HL-60 (cell line): ENCODE data around the gene CRELD2.

ENCODE experiments used
- DNase-seq, 2 experiments: peaks; one replicate each; pipeline ENCODE4 v3.0.0-alpha.2; 2010 to 2020; ENCODE audit warnings: low read depth in 1 of 2, low spot score in 1 of 2
- H3K27ac ChIP-seq: fragments of 250-450 bp; sonication (Bioruptor Pico); replicated peaks from 2 replicates; pipeline ENCODE4 v1.5.1; 2020; ENCODE audit warnings: mild to moderate bottlenecking, moderate library complexity
- H3K27me3 ChIP-seq: fragments of 250-450 bp; sonication (Bioruptor Pico); 2 replicates; pipeline ENCODE4 v1.5.1; 2021; ENCODE audit warnings: mild to moderate bottlenecking, moderate library complexity; ENCODE audit not compliant: insufficient read depth, poor library complexity, severe bottlenecking
- H3K4me3 ChIP-seq: replicated peaks from 2 replicates; pipeline ENCODE4 v1.5.1; 2011; ENCODE audit warnings: mild to moderate bottlenecking, control low read depth, low read length; ENCODE audit not compliant: insufficient read depth
- CTCF ChIP-seq: IDR thresholded peaks from one replicate; pipeline ENCODE4 v1.5.1; 2011; ENCODE audit warnings: low read length, control low read depth, inconsistent platforms; ENCODE audit not compliant: insufficient read depth
- GABPA ChIP-seq: IDR thresholded peaks from 2 replicates; pipeline ENCODE4 v1.6.1; 2012; ENCODE audit warnings: low read depth
- POLR2AphosphoS5 ChIP-seq: IDR thresholded peaks from 2 replicates; pipeline ENCODE4 v1.6.1; 2012; ENCODE audit warnings: low read depth
- REST ChIP-seq: IDR thresholded peaks from 2 replicates; pipeline ENCODE4 v1.6.1; 2012; ENCODE audit warnings: low read depth; ENCODE audit not compliant: insufficient replicate concordance
- SPI1 ChIP-seq: IDR thresholded peaks from 2 replicates; pipeline ENCODE4 v1.6.1; 2012; ENCODE audit warnings: low read depth, mild to moderate bottlenecking, borderline replicate concordance

CRELD2 gene

GRCh38 chr22:49906071-49906798 lies 12.2 kb upstream of the CRELD2 start:
- Histone ChIP-seq H3K4me3 (no peak overlapping the region), H3K27ac (no peak overlapping the region), H3K27me3 (no peaks in the 10 kb centered on the region)
- TF ChIP-seq REST: no peak
- DNase-seq: no peak

- Histone ChIP-seq H3K27ac (no peak overlapping the region), H3K27me3 (no peaks in the 10 kb centered on the region), H3K4me3 (no peak overlapping the region)
- TF ChIP-seq REST (no peak), SPI1 (no peak), GABPA (no peak), POLR2AphosphoS5 (no peak), CTCF (no peak)
- no peak for DNase-seq
Observed at GRCh38 chr22:49906799-49907290, 11.6 kb upstream of the CRELD2 start.

GRCh38 chr22:49907807-49908206 lies 10.6 kb upstream of the CRELD2 start:
- TF ChIP-seq REST: no peak
- peak; percentile 37; the same call in 1 of the 2 replicates for TF ChIP-seq POLR2AphosphoS5
- Histone ChIP-seq H3K27me3 (no peaks in the 10 kb centered on the region), H3K27ac (no peak overlapping the region), H3K4me3 (no peak overlapping the region)
- DNase-seq: no peak

- DNase-seq: no peak
- TF ChIP-seq SPI1 (no peak), GABPA (no peak), CTCF (no peak), POLR2AphosphoS5 (no peak), REST (no peak)
- no peak overlapping the region for H3K4me3 ChIP-seq
- no peak overlapping the region for H3K27ac ChIP-seq
- no peaks in the 10 kb centered on the region for H3K27me3 ChIP-seq
Observed at GRCh38 chr22:49909476-49910205, 8.8 kb upstream of the CRELD2 start.
